Astrocyte (in vitro differentiated cells and primary cell): Measurements from ENCODE around the gene TP53RK. TPM values are rescaled to one million over a fixed set of nuclear protein-coding genes. Genes with fewer than 3 reads are reported as not detected.

ENCODE experiments used
- DNase-seq: peaks from one replicate; pipeline ENCODE4 v3.0.0-alpha.2; 2010; ENCODE audit warnings: low read depth
- FAIRE-seq: peaks from 2 replicates; lab custom pipeline; 2011; peaks lifted over from hg19 to GRCh38; lab: Jason Lieb, UNC
- H2AFZ ChIP-seq: 2 replicates; pipeline ENCODE4 v1.6.0; 2012; ENCODE audit warnings: low read depth, low read length, inconsistent platforms
- H3K27ac ChIP-seq: 2 replicates; pipeline ENCODE4 v1.5.1; 2011; ENCODE audit warnings: low read depth, low read length, inconsistent platforms
- H3K27me3 ChIP-seq: 2 replicates; pipeline ENCODE4 v1.6.0; 2011; ENCODE audit warnings: low read length, inconsistent platforms; ENCODE audit not compliant: insufficient read depth
- H3K36me3 ChIP-seq: 2 replicates; pipeline ENCODE4 v1.5.1; 2011; ENCODE audit warnings: low read length, inconsistent platforms; ENCODE audit not compliant: insufficient read depth
- H3K4me1 ChIP-seq: 2 replicates; pipeline ENCODE4 v1.5.1; 2011; ENCODE audit warnings: low read length, inconsistent platforms; ENCODE audit not compliant: insufficient read depth
- H3K4me2 ChIP-seq: 2 replicates; pipeline ENCODE4 v1.6.0; 2012; ENCODE audit warnings: low read length, inconsistent platforms
- H3K4me3 ChIP-seq: 2 replicates; pipeline ENCODE4 v1.5.1; 2011; ENCODE audit warnings: low read depth, mild to moderate bottlenecking, low read length, inconsistent platforms; ENCODE audit not compliant: insufficient read depth
- H3K79me2 ChIP-seq: 2 replicates; pipeline ENCODE4 v1.6.0; 2012; ENCODE audit warnings: mild to moderate bottlenecking, low read length, inconsistent platforms; ENCODE audit not compliant: insufficient read depth
- H3K9ac ChIP-seq: 2 replicates; pipeline ENCODE4 v1.6.0; 2012; ENCODE audit warnings: mild to moderate bottlenecking, low read length, inconsistent platforms
- H3K9me3 ChIP-seq: 2 replicates; pipeline ENCODE4 v1.5.1; 2012; ENCODE audit warnings: low read depth, mild to moderate bottlenecking, low read length, inconsistent platforms; ENCODE audit not compliant: insufficient read depth
- H4K20me1 ChIP-seq: 2 replicates; pipeline ENCODE4 v1.6.0; 2012; ENCODE audit warnings: low read length, inconsistent platforms; ENCODE audit not compliant: insufficient read depth
- H3K27ac Mint-ChIP-seq: one replicate; pipeline ENCODE4 v1.8.0; 2021; ENCODE audit warnings: mild to moderate bottlenecking, mixed read lengths; ENCODE audit not compliant: unreplicated experiment
- H3K27me3 Mint-ChIP-seq: one replicate; pipeline ENCODE4 v1.8.0; 2021; ENCODE audit warnings: low read depth, mixed read lengths; ENCODE audit not compliant: unreplicated experiment
- H3K36me3 Mint-ChIP-seq: one replicate; pipeline ENCODE4 v1.8.0; 2021; ENCODE audit warnings: low read depth, mixed read lengths; ENCODE audit not compliant: unreplicated experiment
- H3K4me1 Mint-ChIP-seq: one replicate; pipeline ENCODE4 v1.8.0; 2021; ENCODE audit warnings: low read depth, mixed read lengths; ENCODE audit not compliant: unreplicated experiment
- H3K4me3 Mint-ChIP-seq: one replicate; pipeline ENCODE4 v1.8.0; 2021; ENCODE audit warnings: mild to moderate bottlenecking, moderate library complexity, mixed read lengths; ENCODE audit not compliant: unreplicated experiment
- H3K9me3 Mint-ChIP-seq: one replicate; pipeline ENCODE4 v1.8.0; 2021; ENCODE audit warnings: mild to moderate bottlenecking, mixed read lengths; ENCODE audit not compliant: unreplicated experiment
- EZH2 ChIP-seq: IDR thresholded peaks from 2 replicates; pipeline ENCODE4 v1.6.1; 2012; ENCODE audit warnings: mild to moderate bottlenecking, low read length, inconsistent platforms; ENCODE audit not compliant: insufficient read depth
- total RNA-seq: library from RNA; stranded (reverse); gene quantifications from 2 replicates; pipeline ENCODE4 v1.2.1, GENCODE V29; 2021
- TF ChIP-seq, protein P1 (sequence below): IDR thresholded peaks from 2 replicates; pipeline ENCODE4 v1.5.1; 2011; ENCODE audit warnings: low read depth, mild to moderate bottlenecking, inconsistent platforms, low read length, moderate library complexity; ENCODE audit not compliant: insufficient read depth

TP53RK gene
- total RNA-seq, 1 donor from 2014 or later: 16.0 TPM

DNA sequence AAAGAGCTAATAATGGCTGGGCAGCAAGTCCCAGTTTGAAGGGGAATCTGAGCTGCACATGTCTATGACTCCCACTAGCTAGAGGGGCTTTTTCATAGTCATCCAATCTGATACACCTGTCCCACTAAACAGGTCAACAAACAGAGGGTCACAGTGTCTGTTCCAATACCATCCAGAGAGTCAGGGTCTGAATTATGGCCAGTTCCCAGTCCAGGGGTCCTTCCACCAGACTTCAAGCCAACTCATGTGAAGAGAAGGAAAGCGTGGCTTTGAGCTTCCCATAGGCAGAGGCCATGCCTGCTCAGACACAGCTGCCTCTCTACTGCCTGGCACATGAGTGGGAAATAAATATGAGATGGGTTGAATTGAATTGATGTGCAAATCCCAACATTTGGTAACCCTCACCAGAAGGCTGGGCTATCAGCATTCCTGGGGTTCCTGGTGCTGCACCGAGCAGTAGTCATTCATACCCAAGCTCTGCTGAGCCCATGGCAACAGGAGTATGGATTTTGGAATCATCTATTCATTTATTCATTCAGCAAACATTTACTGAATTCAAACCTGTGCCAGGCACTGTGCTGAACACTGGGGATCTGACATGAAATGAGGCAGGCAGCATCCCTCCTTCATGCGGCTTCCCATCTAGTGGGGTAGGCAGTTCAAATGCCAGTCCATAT is 17.2 kb downstream of the TP53RK start:
- Histone ChIP-seq H3K27ac (no peak overlapping the region), H2AFZ (no peak overlapping the region), H3K9ac (no peak overlapping the region), H3K9me3 (peaks cover 11% of the 10 kb centered on the region), H3K27me3 (no peaks in the 10 kb centered on the region), H3K4me3 (no peak overlapping the region), H3K4me1 (no peaks in the 10 kb centered on the region), H4K20me1 (no peaks in the 10 kb centered on the region), H3K4me2 (no peak overlapping the region), H3K36me3 (no peaks in the 10 kb centered on the region), H3K79me2 (no peaks in the 10 kb centered on the region)
- Mint-ChIP-seq H3K9me3 (peaks cover 21% of the 10 kb centered on the region), H3K4me1 (peaks cover 12% of the 10 kb centered on the region), H3K4me3 (no peak overlapping the region), H3K27ac (no peak overlapping the region), H3K27me3 (no peaks in the 10 kb centered on the region), H3K36me3 (peaks cover 5% of the 10 kb centered on the region)
- TF ChIP-seq EZH2: no peak
- TF ChIP-seq, protein P1, sequence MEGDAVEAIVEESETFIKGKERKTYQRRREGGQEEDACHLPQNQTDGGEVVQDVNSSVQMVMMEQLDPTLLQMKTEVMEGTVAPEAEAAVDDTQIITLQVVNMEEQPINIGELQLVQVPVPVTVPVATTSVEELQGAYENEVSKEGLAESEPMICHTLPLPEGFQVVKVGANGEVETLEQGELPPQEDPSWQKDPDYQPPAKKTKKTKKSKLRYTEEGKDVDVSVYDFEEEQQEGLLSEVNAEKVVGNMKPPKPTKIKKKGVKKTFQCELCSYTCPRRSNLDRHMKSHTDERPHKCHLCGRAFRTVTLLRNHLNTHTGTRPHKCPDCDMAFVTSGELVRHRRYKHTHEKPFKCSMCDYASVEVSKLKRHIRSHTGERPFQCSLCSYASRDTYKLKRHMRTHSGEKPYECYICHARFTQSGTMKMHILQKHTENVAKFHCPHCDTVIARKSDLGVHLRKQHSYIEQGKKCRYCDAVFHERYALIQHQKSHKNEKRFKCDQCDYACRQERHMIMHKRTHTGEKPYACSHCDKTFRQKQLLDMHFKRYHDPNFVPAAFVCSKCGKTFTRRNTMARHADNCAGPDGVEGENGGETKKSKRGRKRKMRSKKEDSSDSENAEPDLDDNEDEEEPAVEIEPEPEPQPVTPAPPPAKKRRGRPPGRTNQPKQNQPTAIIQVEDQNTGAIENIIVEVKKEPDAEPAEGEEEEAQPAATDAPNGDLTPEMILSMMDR: no peak
- DNase-seq (no peak), FAIRE-seq (no peak)

DNA sequence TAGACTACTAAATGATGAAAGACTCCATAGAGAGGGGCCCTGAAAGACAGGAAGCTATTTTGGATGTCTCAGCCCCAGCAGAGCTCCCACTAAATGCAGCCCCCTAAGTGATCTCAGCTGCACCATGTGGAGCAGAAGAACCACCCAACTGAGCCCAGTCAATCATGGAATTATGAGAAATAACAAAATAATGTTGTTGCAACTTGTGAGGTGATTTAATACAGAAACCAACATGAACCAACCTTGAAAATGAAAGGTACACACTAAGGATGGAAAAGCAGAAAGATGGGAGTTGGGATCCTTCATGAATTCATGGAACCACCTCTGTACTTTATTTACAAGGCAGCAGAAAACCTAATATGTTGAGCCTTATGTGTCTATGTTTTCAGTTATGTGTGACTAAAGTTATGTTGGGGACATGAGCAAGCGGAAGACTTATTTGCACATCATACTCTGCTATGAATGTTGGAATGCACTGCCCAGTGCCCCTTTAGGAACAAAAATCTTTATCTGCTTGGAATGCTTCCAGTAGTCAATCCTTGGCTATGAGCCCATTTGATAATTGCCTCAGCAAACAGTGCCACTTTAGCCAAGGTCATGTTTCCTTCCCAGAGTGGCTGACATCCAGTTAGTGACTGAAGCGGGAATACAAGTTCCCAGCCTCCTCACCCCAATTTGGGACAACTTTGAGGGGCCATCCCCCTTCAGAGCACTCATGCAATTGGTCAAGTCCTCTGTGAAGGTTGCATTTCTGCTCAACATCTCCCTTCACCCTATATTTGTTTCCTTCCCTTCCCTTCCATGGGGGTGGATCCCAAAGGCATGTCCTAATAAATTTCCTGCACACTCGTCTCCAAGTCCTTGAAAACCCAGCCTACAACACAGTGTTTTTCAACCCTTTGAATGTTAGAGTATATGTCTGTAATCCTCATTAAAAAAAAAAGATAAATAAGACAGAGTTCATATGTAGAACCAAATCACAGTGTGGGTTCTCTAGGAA is 18.4 kb downstream of the TP53RK start:
- H3K9me3 Mint-ChIP-seq: peaks cover 21% of the 10 kb centered on the region
- no peaks in the 10 kb centered on the region for H4K20me1 ChIP-seq

More for the DNA sequence above, 18.4 kb downstream of the TP53RK start:
- no peak overlapping the region for H3K4me3 Mint-ChIP-seq
- Histone ChIP-seq H3K9ac (no peak overlapping the region), H3K9me3 (peaks cover 11% of the 10 kb centered on the region), H3K27ac (no peak overlapping the region), H3K79me2 (no peaks in the 10 kb centered on the region), H3K4me1 (no peaks in the 10 kb centered on the region), H3K27me3 (no peaks in the 10 kb centered on the region), H3K4me2 (no peak overlapping the region), H3K4me3 (no peak overlapping the region), H2AFZ (no peak overlapping the region), H3K36me3 (no peaks in the 10 kb centered on the region)
- no peak for FAIRE-seq
- no peak for DNase-seq
- H3K4me1 Mint-ChIP-seq: peaks cover 12% of the 10 kb centered on the region
- TF ChIP-seq, protein P1: no peak
- no peak for TF ChIP-seq EZH2
- peaks cover 5% of the 10 kb centered on the region for H3K36me3 Mint-ChIP-seq
- no peaks in the 10 kb centered on the region for H3K27me3 Mint-ChIP-seq
- H3K27ac Mint-ChIP-seq: no peak overlapping the region
